Stimulated activated CD8-positive, alpha-beta memory T cell treated with anti-CD3 and anti-CD28 coated beads, Interleukin-7, amount 100 ng/mL, for 48 hours (primary cell): ENCODE data around the gene CSRP1.
"Not testable (repeated sequence)": the region's sequence is repeated elsewhere in the genome, so short reads cannot be mapped to it uniquely, and the experiment has no call there.

ENCODE experiments used
- DNase-seq, 2 donors: peaks; one replicate each; pipeline ENCODE4 v3.0.0-alpha.2; 2020; ENCODE audit warnings: low read depth in 1 of 2; ENCODE audit errors: extremely low read depth in 1 of 2

Gene CSRP1

GRCh38 chr1:201498621-201499020 is 8.3 kb downstream of the CSRP1 start:
- no peak for DNase-seq

- no peak for DNase-seq
These were observed 8.9 kb downstream of the CSRP1 start for GRCh38 chr1:201497935-201498509.

DNA sequence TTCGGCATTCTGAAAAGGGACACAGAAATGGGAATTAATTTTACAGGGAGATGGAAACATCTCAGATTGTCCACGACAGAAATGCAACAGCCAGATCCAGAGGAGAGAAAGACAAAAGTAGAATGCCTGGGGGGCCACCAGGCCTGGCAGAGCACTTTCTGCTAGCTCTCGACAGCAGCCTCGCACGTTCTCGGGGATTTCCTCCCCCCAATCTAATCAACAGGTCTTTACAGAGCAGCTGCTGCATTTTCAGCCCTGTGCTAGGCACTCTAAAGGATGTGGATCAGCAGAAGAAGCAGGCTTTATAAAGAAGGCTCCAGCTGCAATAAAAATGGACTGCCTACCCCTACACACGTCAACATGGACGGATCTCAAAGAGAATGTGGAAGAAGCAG is 10.6 kb downstream of the CSRP1 start:
- no peak for DNase-seq

GRCh38 chr1:201495551-201496295 is 11.2 kb downstream of the CSRP1 start:
- DNase-seq, result no peak

- DNase-seq, result no peak
These were observed 12.9 kb downstream of the CSRP1 start for GRCh38 chr1:201493757-201494617.

DNA sequence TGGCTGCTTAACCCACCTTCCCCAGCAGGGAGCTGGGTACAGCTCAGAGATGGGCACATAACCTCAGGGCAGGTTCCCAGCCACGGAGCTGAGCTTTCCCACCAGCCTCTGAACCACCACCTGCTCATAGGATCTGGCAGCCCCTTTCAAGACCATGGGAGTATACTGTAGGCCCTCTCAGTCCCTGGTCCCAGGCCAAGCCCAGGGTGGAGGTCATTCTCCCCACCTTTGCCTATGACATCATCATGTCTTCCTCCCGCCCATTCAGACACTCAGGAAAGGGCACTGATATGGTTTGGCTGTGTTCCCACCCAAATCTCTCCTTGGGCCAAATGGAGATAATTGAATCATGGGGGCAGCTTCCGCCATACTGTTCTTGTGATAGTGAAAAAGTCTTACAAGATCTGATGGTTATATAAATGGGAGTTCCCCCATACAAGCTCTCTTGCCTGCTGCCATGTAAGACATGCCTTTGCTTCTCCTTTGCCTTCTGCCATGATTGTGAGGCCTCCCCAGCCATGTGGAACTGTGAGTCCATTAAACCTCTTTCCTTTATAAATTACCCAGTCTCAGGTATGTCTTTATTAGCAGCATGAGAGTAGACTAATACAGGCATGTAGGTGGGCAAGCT is 13.8 kb downstream of the CSRP1 start:
- DNase-seq, result not testable (repeated sequence)

DNA sequence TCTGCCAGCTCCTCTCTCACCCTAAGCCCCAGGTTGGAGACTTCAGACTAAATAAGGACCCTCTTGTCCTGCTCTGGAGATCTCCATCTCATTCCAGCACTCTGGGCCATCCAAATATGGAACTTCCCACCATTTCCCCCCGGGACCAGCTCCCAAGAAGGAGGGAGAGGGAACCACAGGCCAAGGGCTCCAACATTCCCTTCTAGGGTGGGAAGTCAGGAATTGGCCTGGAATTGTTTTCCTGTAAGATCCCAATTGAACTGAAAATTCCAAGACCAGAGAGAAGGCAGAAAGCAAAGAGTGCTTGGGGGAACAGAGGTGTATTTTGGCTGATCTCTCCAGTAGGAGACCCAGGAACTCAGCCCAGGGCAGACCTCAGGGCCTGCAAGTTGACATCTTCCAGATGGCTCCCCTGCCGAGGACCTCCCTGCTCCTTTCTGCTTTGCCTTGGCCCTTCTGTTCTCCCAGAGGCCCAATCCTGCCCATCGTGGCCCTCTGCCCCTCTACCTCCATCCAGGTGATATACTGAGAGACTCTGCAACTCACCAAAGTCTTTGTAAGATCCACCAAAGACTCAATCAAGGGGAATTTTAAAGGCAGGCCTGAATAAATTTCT is 14.9 kb downstream of the CSRP1 start:
- DNase-seq, result no peak

DNA sequence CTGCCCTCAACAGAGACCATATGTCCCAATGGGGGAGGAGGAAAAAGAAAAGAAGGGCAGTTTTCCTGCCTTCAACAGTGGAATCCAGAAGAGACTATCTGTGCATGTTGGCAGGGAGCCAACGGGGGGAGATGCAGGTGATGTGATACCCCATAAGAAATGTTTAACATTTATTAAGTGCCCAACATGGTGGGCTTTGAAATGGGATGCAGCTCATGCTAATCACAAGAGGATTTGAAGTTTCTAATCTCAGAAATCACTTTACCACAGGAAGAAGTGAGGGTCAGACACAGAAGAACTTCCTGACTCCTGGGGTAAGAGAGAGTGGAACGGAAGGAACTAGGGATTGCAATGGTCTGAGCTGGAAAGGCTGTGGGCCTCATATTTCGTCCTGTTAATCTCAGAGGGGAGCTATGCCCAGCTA is 16.2 kb downstream of the CSRP1 start:
- DNase-seq, result no peak

DNA sequence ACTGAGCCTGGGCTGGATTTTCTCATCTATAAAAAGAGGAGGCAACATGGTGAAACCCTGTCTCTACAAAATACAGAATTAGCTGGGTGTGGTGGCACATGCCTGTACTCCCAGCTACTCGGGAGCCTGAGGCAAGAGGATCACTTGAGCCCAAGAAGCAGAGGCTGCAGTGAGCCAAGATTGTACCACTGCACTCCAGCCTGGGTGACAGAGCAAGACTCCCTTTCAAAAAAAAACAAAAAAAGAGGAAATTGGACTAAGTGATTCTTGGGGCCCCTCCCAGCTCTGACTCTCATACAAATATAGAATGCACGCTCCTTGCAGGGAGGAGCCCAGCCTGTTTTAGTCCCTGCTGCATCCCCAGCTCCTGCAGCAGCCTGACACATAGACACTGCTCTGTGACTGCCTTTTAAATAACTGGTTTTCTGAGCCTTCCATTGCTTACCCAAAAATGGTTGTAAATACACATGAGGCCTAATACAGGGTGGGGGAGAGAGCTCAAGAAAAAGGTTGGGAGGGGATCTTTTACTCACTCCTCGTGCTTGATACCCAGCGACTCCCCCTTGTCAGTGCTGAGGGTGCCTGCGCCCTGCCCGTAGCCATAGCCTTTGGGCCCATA is 17.2 kb downstream of the CSRP1 start:
- no peak for DNase-seq

DNA sequence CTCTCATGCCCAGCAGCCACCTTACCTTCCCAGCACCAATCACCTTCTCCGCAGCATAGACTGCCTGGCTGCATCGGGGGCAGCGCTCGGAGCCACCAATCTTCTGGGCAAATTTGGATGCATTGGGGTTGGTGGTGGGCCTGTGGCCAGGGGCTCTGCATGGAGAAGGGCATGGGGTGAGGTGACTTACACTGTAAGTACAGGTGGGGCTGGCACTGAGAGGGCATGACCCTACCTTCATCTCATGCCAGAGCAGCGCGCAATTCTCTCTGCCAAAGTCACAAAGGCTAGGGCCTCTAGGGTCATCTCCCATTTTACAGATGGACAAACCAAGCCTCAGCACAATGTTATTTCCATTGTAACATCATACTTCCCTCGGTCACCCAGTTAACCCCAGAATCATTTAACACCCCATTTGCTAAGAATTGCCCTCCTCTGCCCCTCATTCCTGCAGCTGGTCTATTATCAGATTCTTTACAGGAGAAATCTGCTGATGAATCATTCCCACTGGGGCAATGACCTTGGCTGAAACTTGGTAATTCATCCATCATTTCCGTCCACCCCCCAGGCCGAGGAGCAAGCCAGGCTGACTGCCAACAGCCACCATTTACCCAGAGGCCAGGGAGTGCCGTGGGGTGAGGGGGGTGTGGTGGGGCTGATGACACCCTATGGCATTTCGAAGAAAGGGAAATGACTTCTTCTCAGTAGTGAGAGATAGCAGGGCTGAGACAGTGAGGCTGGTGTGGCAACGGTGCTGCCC is 17.9 kb downstream of the CSRP1 start:
- no peak for DNase-seq

- no peak for DNase-seq
These were observed 19.2 kb downstream of the CSRP1 start for GRCh38 chr1:201487742-201488141.

- no peak for DNase-seq
These were observed 20.7 kb downstream of the CSRP1 start for GRCh38 chr1:201486187-201486586.

GRCh38 chr1:201485184-201485774 is 21.6 kb downstream of the CSRP1 start:
- no peak for DNase-seq

GRCh38 chr1:201483373-201483949 is 23.5 kb downstream of the CSRP1 start:
- DNase-seq, result no peak

DNA sequence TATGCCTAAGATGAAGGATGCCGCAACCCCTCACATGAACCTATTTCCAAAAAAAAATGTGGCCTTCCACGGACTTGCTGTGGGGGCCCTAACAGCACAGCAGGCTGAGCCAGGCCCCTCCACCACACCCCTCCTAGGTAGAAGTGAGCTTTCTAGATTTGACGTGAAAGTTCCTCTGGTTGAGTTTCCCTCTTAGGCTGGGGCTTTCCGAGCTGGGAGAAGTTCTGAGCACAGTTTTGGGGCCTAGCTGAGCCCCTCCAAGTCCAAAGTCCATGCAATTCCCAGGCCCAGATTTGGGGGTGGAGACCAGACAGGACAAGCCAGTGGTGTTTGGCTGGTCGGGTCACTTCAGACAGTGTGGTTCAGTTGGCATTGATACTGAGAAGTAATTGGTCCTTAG is 24.2 kb downstream of the CSRP1 start:
- no peak for DNase-seq

- DNase-seq, result peak; percentile 59 to 61
These were observed 25.0 kb downstream of the CSRP1 start for GRCh38 chr1:201481761-201482493.

- no peak for DNase-seq
These were observed 25.9 kb downstream of the CSRP1 start for GRCh38 chr1:201481004-201481380.
